Endothelial cell (in vitro differentiated cells): ENCODE data around the gene AGER. TPM values are rescaled to one million over a fixed set of nuclear protein-coding genes. Genes with fewer than 3 reads are reported as not detected.

Experiments used
- DNase-seq: peaks from one replicate; pipeline ENCODE4 v3.0.0; 2021; ENCODE audit warnings: low spot score
- H3K27ac Mint-ChIP-seq: one replicate; pipeline ENCODE4 v1.8.0; 2021; ENCODE audit warnings: mixed read lengths, inconsistent platforms; ENCODE audit not compliant: unreplicated experiment
- H3K27me3 Mint-ChIP-seq: one replicate; pipeline ENCODE4 v1.8.0; 2021; ENCODE audit warnings: mild to moderate bottlenecking, moderate library complexity, mixed read lengths, inconsistent platforms; ENCODE audit not compliant: unreplicated experiment
- H3K36me3 Mint-ChIP-seq: one replicate; pipeline ENCODE4 v1.8.0; 2021; ENCODE audit warnings: mild to moderate bottlenecking, low read depth, mixed read lengths, inconsistent platforms; ENCODE audit not compliant: unreplicated experiment
- H3K4me1 Mint-ChIP-seq: one replicate; pipeline ENCODE4 v1.8.0; 2021; ENCODE audit warnings: mild to moderate bottlenecking, mixed read lengths, inconsistent platforms; ENCODE audit not compliant: unreplicated experiment
- H3K4me3 Mint-ChIP-seq: one replicate; pipeline ENCODE4 v1.8.0; 2021; ENCODE audit warnings: mild to moderate bottlenecking, mixed read lengths, inconsistent platforms; ENCODE audit not compliant: unreplicated experiment
- H3K9me3 Mint-ChIP-seq: one replicate; pipeline ENCODE4 v1.8.0; 2021; ENCODE audit warnings: mixed read lengths, inconsistent platforms; ENCODE audit not compliant: unreplicated experiment
- total RNA-seq: library from RNA; stranded (reverse); fragmentation: NEBNext Ultra II Directional; extraction: Animal tissue kit (Norgen Biotek cat#: 25700); gene quantifications from one replicate; pipeline ENCODE4 v1.2.1, GENCODE V29; 2021; ENCODE audit not compliant: unreplicated experiment
- TF ChIP-seq, protein P1 (sequence below): fragments of 200-600 bp; sonication (generic); IDR thresholded peaks from one replicate; pipeline ENCODE4 v1.5.0; 2021; ENCODE audit warnings: antibody characterized with exemption; ENCODE audit not compliant: unreplicated experiment

Gene AGER
- total RNA-seq, 1 donor from 2014 or later: 42.2 TPM

DNA sequence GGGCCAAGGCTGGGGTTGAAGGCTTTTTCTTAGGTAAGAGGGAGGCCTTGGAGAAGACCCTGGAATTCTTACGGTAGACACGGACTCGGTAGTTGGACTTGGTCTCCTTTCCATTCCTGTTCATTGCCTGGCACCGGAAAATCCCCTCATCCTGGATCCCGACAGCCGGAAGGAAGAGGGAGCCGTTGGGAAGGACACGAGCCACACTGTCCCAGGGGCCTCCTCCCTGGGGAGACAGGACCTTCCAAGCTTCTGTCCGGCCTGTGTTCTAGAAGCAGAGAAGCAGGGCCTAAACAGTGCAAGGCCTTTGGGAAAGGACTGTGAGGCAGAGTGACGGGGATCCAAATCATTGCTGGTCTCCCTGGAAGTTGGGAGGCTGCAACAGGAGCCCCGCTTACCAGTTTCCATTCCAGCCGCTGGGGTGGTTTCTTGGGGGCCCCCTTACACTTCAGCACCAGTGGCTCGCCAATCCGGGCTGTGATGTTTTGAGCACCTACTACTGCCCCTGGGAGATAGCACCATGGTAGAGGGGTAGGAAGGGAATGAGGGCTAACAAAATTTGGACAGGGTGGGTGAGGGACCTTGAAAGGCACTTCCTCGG, 470 bp downstream of the AGER start:
- no peak overlapping the region for H3K4me3 Mint-ChIP-seq
- H3K36me3 Mint-ChIP-seq: peaks cover 28% of the 10 kb centered on the region
- peaks cover 13% of the 10 kb centered on the region for H3K27me3 Mint-ChIP-seq
- H3K27ac Mint-ChIP-seq: peak overlapping the region; percentile 65
- H3K9me3 Mint-ChIP-seq: no peaks in the 10 kb centered on the region
- peaks cover 63% of the 10 kb centered on the region for H3K4me1 Mint-ChIP-seq
- DNase-seq: no peak
- TF ChIP-seq, protein P1, sequence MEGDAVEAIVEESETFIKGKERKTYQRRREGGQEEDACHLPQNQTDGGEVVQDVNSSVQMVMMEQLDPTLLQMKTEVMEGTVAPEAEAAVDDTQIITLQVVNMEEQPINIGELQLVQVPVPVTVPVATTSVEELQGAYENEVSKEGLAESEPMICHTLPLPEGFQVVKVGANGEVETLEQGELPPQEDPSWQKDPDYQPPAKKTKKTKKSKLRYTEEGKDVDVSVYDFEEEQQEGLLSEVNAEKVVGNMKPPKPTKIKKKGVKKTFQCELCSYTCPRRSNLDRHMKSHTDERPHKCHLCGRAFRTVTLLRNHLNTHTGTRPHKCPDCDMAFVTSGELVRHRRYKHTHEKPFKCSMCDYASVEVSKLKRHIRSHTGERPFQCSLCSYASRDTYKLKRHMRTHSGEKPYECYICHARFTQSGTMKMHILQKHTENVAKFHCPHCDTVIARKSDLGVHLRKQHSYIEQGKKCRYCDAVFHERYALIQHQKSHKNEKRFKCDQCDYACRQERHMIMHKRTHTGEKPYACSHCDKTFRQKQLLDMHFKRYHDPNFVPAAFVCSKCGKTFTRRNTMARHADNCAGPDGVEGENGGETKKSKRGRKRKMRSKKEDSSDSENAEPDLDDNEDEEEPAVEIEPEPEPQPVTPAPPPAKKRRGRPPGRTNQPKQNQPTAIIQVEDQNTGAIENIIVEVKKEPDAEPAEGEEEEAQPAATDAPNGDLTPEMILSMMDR: no peak

DNA sequence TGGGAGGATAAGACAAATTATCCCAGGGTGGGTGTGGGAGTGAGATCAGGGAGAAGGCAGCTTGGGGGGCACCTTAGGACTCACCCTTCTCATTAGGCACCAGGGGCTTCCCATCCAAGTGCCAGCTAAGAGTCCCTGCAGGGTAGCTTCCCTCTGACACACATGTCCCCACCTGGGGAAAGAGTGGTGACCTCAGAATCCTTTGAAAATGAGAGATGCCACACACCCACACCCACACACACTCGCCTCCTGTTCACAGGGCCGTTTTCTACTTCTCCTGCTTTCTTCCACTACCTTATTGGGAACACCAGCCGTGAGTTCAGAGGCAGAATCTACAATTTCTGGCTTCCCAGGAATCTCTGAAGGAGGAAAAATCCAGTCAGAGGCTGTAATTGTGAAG, 1.0 kb downstream of the AGER start:
- TF ChIP-seq, protein P1: no peak
- peaks cover 13% of the 10 kb centered on the region for H3K27me3 Mint-ChIP-seq
- no peak for DNase-seq
- no peaks in the 10 kb centered on the region for H3K9me3 Mint-ChIP-seq
- peak overlapping the region; percentile 65 for H3K27ac Mint-ChIP-seq
- H3K36me3 Mint-ChIP-seq: peaks cover 27% of the 10 kb centered on the region
- no peak overlapping the region for H3K4me3 Mint-ChIP-seq
- H3K4me1 Mint-ChIP-seq: peaks cover 59% of the 10 kb centered on the region

GRCh38 chr6:32182555-32182981, 1.5 kb downstream of the AGER start:
- peaks cover 60% of the 10 kb centered on the region for H3K4me1 Mint-ChIP-seq
- no peak overlapping the region for H3K4me3 Mint-ChIP-seq
- H3K36me3 Mint-ChIP-seq: peaks cover 25% of the 10 kb centered on the region
- no peaks in the 10 kb centered on the region for H3K9me3 Mint-ChIP-seq
- TF ChIP-seq, protein P1: no peak
- no peak for DNase-seq
- peaks cover 12% of the 10 kb centered on the region for H3K27me3 Mint-ChIP-seq
- H3K27ac Mint-ChIP-seq: no peak overlapping the region

DNA sequence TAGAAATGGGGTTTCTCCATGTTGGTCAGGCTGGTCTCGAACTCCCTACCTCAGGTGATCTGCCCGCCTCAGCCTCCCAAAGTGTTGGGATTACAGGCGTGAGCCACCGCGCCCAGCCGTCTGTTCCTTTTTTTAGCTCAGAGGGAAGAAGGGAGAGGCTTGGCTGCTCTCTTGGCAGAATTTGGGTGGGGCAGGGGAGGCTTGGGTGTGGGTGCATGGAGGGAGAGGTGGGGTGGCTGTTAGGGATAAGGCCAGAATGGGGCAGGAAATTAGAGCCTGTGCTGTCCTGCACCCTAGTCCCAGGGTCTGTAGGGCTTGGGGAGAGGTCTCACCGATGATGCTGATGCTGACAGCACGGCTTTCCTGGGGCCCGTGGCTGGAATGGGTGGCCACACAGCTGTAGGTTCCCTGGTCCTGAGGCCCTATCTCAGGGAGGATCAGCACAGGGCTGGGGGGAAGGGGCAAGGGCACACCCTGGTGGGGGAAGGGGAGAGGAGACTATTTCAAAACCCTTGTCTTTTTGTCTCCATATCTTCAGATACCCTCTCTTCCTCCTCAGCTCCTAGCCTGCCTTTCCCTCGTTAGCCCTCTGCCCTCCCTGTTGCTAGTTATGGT, 2.0 kb downstream of the AGER start:
- H3K27me3 Mint-ChIP-seq: peaks cover 9% of the 10 kb centered on the region
- peaks cover 58% of the 10 kb centered on the region for H3K4me1 Mint-ChIP-seq
- H3K36me3 Mint-ChIP-seq: peaks cover 21% of the 10 kb centered on the region
- DNase-seq: no peak
- H3K4me3 Mint-ChIP-seq: no peak overlapping the region
- H3K27ac Mint-ChIP-seq: no peak overlapping the region
- no peaks in the 10 kb centered on the region for H3K9me3 Mint-ChIP-seq
- TF ChIP-seq, protein P1: no peak

- H3K36me3 Mint-ChIP-seq: peaks cover 14% of the 10 kb centered on the region
- peaks cover 58% of the 10 kb centered on the region for H3K4me1 Mint-ChIP-seq
Measured at GRCh38 chr6:32181148-32181702, 2.8 kb downstream of the AGER start.

More at GRCh38 chr6:32181148-32181702, 2.8 kb downstream of the AGER start:
- no peak overlapping the region for H3K27ac Mint-ChIP-seq
- no peak for DNase-seq
- H3K9me3 Mint-ChIP-seq: no peaks in the 10 kb centered on the region
- TF ChIP-seq, protein P1: no peak
- H3K4me3 Mint-ChIP-seq: peak overlapping the region; percentile 25
- H3K27me3 Mint-ChIP-seq: peaks cover 9% of the 10 kb centered on the region
